NCI-H2029 treated with DMSO at 0.1 percent for 48 hours (cell line): ENCODE results near the gene ATP8B3.
"Not testable (repeated sequence)": the region's sequence is repeated elsewhere in the genome, so short reads cannot be mapped to it uniquely, and the experiment has no call there.

ENCODE experiments used
- DNase-seq: peaks from one replicate; lab custom pipeline; 2025; lab: John Stamatoyannopoulos, UW

Gene ATP8B3

GRCh38 chr19:1768918-1769644 lies 43.0 kb downstream of the ATP8B3 start:
- no peak for DNase-seq

- DNase-seq: no peak
Measured at GRCh38 chr19:1768248-1768647, 43.8 kb downstream of the ATP8B3 start.

- DNase-seq: no peak
Measured at GRCh38 chr19:1767464-1767933, 44.6 kb downstream of the ATP8B3 start.

- DNase-seq: no peak
Measured at GRCh38 chr19:1766800-1767352, 45.2 kb downstream of the ATP8B3 start.

- no peak for DNase-seq
Measured at GRCh38 chr19:1765904-1766799, 45.9 kb downstream of the ATP8B3 start.

GRCh38 chr19:1765232-1765903 lies 46.7 kb downstream of the ATP8B3 start:
- DNase-seq: no peak

GRCh38 chr19:1764729-1765128 lies 47.3 kb downstream of the ATP8B3 start:
- no peak for DNase-seq

- no peak for DNase-seq
Measured at GRCh38 chr19:1763648-1764639, 48.1 kb downstream of the ATP8B3 start.

GRCh38 chr19:1762243-1763117 lies 49.6 kb downstream of the ATP8B3 start:
- no peak for DNase-seq

GRCh38 chr19:1761528-1762242 lies 50.4 kb downstream of the ATP8B3 start:
- DNase-seq: no peak

- not testable (repeated sequence) for DNase-seq
Measured at GRCh38 chr19:1760786-1761527, 51.1 kb downstream of the ATP8B3 start.

- no peak for DNase-seq
Measured at GRCh38 chr19:1760020-1760419, 52.1 kb downstream of the ATP8B3 start.

GRCh38 chr19:1758959-1759903 lies 52.8 kb downstream of the ATP8B3 start:
- no peak for DNase-seq

GRCh38 chr19:1758231-1758577 lies 53.9 kb downstream of the ATP8B3 start:
- DNase-seq: no peak

GRCh38 chr19:1757468-1758230 lies 54.4 kb downstream of the ATP8B3 start:
- no peak for DNase-seq

- no peak for DNase-seq
Measured at GRCh38 chr19:1756705-1757465, 55.2 kb downstream of the ATP8B3 start.
